Nucleus accumbens (tissue), 56 donors: ENCODE data around the gene NPAS2.

Experiments used
- DNase-seq, 56 donors: peaks; one replicate each; lab custom pipeline; 2025; lab: John Stamatoyannopoulos, UW

The NPAS2 gene

DNA sequence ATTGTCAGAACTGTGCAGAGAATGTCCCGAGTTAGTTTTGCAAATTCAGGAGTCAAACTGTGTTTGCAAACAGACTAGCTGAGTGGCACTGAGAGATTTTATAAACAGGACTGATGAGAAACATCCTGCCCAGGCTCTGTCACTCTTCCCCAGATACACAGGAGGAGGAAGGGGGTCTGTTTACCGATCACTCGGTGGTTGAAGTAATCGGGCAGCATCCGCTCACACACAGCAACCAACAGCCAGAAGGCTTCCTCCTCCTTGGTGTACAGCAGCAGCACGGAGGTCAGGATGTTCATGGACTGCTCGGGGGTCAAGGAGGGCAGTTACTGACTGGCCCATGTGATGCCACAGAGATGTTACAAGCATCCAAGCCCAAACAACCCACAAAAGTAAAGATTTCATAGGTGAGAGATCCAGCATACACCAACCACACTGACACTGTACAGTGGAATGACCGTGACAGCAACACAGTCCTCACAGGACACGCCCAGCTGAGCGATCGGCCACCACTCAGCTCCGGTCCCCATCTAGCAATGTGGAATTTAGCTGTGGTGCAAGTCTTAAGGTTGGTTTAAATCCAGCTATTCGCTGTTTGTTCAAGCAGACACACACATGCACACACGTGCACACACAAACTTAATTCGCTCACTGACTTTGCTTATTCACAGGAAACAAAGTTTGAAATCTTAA is 212.3 kb downstream of the NPAS2 start:
- no peak for DNase-seq

DNA sequence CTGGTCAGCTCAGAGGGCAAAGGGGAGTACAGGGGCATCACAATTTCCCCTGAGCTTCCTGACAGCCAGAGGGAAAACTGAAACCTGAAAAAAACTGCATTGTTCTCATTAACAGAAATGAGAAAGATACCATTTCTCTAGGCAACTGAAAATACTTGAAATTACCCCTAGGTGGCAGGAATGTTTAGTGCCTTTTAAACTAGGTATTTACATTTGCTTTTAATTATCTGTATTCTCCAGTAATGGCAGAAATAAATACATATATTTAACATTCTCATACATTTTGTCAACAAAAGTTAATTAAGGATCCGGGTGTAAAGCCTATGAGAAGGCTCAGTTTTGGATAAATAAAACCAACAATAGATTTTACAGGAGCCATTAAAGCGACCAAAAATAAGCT is 216.6 kb downstream of the NPAS2 start:
- no peak for DNase-seq

DNA sequence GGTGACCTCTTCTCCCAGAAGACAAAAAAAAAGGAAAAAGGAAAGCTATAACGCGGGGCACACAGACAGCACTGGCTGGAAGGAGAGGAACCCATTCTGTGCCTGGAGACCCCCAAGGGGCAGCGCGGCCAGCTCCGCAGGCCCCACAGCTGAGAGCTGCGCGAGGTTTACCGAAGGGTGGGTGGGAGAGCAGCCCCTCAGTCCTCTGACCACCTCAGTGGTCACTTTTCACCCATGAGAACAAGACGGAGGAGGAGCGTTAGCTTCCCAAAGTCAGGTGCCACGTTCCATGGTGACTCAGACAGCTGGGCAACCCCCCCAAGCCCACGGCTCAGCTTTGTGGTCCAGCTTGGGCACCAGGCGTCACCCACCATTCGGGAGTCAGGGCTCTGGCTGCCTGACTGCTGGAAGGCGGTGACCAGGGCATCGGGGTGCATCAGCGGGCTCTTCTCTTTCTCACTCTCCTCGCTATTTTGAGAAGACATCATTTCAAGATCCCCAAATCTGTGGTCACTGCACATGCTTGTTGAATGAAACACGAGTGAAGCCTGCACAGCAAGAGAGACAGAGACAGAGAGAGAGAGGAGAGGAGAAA is 217.3 kb downstream of the NPAS2 start:
- DNase-seq: no peak

DNA sequence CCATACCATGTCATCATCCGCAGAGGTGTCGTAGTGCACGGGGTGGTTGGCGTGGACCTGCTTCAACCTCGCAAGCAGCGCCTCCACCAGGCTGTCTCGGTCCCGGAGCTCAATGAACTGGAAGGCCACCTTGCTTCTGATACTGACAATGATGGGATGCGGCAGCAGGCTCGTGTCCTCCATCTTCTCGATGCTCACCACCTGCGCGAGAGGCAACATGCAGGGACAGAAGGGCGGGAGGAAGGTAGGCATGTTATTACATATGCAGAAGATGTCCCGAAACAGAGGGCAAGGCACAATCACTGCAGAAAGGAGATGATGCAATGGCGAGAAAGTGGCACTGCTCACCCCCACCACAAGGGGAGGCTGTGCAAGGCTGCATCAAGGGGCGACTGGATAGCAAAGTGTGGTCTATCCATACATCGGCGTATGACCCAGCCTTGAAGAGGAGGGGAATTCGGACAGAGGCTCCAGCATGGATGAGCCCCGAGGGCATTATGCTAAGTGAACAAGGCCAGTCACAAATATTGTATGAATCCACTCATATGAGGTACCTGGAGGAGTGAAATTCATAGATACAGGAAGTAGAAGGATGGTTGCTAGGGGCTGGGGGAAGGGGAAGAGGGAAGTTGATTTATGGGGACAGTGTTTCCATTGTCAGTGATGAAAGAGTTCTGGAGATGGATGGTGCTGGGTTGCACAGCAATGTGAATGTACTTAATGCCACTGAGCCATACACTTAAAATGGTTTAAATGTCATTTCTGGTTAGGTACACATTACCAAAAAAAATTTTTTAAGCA is 218.7 kb downstream of the NPAS2 start:
- DNase-seq: no peak

DNA sequence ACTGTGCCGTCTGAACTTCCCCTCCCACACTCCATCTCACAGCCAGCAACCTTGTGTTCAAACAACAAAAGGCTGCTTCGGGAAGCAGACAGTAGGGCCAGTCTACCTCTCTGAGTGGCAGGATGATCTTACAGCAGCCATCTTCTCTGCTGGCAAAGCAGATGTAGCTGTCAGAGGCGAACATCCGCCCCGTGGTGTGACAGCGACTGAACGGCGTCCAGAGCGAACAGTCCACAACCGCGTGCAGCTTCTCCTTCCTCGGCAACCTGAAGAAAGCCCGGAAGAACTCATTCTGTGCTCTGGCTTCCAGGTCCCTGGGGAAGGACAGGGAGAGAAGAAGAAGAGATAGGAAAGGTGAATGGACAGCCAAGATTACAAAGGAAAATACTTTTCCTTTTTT is 220.1 kb downstream of the NPAS2 start:
- DNase-seq: no peak

DNA sequence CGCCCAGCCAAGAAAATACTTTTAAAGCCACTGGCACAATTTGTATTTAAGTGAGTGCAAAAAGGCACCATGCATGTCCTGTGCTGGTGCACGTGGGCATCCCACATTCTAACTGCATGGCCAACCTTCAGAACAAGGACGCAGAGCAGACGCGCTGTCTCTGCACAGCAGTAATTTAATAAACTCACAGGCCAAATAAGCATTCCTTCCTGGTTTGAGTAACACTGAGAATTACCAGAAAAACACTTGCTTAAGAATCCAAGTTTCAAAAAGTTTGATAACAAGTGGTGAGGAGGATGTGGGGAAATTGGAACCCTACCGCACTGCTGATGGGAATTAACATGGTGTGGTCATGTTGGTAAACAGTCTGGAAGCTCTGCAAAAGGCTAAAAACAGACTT is 220.8 kb downstream of the NPAS2 start:
- DNase-seq: no peak

- DNase-seq: no peak
Measured at GRCh38 chr2:101041413-101041812, 221.5 kb downstream of the NPAS2 start.

DNA sequence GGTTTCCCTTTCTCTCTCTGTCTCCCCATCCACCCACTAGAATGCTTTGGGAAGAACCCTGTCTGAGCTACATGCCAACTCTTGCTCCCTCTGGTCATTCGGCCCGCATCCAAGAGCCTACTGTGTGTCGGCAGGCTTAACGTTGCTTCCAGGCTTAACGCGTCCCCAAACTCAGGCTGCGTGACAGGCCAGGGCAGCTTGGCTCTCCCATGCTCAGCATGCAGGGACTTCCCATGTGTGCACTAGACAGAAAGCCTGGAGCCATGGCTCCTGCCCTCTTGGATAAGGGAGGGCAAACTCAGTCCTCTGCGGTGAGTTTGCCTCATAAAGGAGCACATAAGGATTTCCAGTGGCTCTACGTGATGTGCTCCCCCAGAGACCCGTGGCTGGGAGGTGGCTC is 225.4 kb downstream of the NPAS2 start:
- DNase-seq: no peak
